Body of pancreas (tissue), 4 donors: Measurements from ENCODE around the gene C3orf70. TPM values are rescaled to one million over a fixed set of nuclear protein-coding genes. Genes with fewer than 3 reads are reported as not detected.

Source experiments
- ATAC-seq: fragments of 150-250 bp; one replicate; pipeline ENCODE4 v1.9.1; 2016
- DNase-seq, 4 donors: peaks; one replicate each; pipeline ENCODE4 v3.0.0-alpha.2; 2019
- H3K27ac ChIP-seq, 4 donors: fragments of 200-600 bp; sonication (generic); 1 replicate in 3 of 4; 2 replicates in 1 of 4; pipeline versions ENCODE4 v1.5.1 to v1.6.1; 2016 to 2019; ENCODE audit warnings: mild to moderate bottlenecking in 1 of 4, mixed read lengths in 1 of 4, moderate library complexity in 1 of 4
- H3K27me3 ChIP-seq, 2 donors: fragments of 200-600 bp; sonication (generic); one replicate each; pipeline ENCODE4 v1.6.0; 2016; ENCODE audit warnings: mild to moderate bottlenecking in 1 of 2
- H3K36me3 ChIP-seq, 2 donors: fragments of 200-600 bp; sonication (generic); replicated peaks in 1 of 2; 2 replicates each; pipeline ENCODE4 v1.5.1; 2016; ENCODE audit warnings: low read depth in 2 of 2; ENCODE audit not compliant: insufficient read depth in 1 of 2
- H3K4me1 ChIP-seq: fragments of 200-600 bp; sonication (generic); one replicate; pipeline ENCODE4 v1.6.0; 2016
- H3K4me3 ChIP-seq, 2 donors: fragments of 200-600 bp; sonication (generic); 1 replicate in 1 of 2; 2 replicates in 1 of 2; pipeline ENCODE4 v1.5.1; 2016 to 2019
- H3K9me3 ChIP-seq, 3 donors: fragments of 200-600 bp; sonication (generic); 1 replicate in 2 of 3; 2 replicates in 1 of 3; pipeline ENCODE4 v1.5.1; 2016
- CTCF ChIP-seq, 7 experiments: fragments of 450-650 bp in 4 of 7; fragments of 200-600 bp in 3 of 7; sonication (generic) in 3 of 7; IDR thresholded peaks; one replicate each; pipeline ENCODE4 v1.5.1; 2016 to 2019; ENCODE audit warnings: antibody characterized with exemption in 7 of 7
- POLR2A ChIP-seq, 3 donors: fragments of 450-650 bp; IDR thresholded peaks; one replicate each; pipeline ENCODE4 v1.6.1; 2016; ENCODE audit warnings: antibody characterized with exemption in 3 of 3, mild to moderate bottlenecking in 2 of 3
- WGBS, 2 donors: methylation state at CpG; one replicate each; pipeline ENCODE4 v1.1.5; 2017; 5-methylcytosine and 5-hydroxymethylcytosine counted together
- intact Hi-C: fragments of 100-400 bp; cut with DNase I; formaldehyde crosslinking; loops from one replicate; pipeline ENCODE4 v1.15.1; 2023
- total RNA-seq, 2 donors: library from RNA; depleted of rRNA; stranded (reverse); fragments of >200 nt; gene quantifications; one replicate each; pipeline ENCODE4 v1.1.0, GENCODE V29; 2016

C3orf70 gene
- total RNA-seq, 2 donors from 2014 or later = 0.99 to 1.0 TPM

- Histone ChIP-seq H3K27me3 (no peaks in the 10 kb centered on the region), H3K27ac (no peak overlapping the region), H3K36me3 (no peaks in the 10 kb centered on the region), H3K4me1 (no peaks in the 10 kb centered on the region), H3K4me3 (no peak overlapping the region), H3K9me3 (no peaks in the 10 kb centered on the region)
- 44 to 81% methylated on average over 3 of the region's 3 CpGs for WGBS, 2 donors
- no peak for DNase-seq
- ATAC-seq = no peak
- TF ChIP-seq POLR2A (IDR thresholded peaks at IDR 0.05) = no peak
- TF ChIP-seq CTCF (IDR thresholded peaks at IDR 0.05) = no peak
- intact Hi-C loops = no loop called here
Measured at GRCh38 chr3:185082149-185082548, 70.7 kb downstream of the C3orf70 start.

GRCh38 chr3:185081521-185081920 lies 71.3 kb downstream of the C3orf70 start:
- no peaks in the 10 kb centered on the region for H3K4me1 ChIP-seq
- no peaks in the 10 kb centered on the region for H3K27me3 ChIP-seq
- no peaks in the 10 kb centered on the region for H3K36me3 ChIP-seq
- 56 to 69% methylated on average over 1 of the region's 1 CpG for WGBS, 2 donors
- TF ChIP-seq POLR2A (IDR thresholded peaks at IDR 0.05) (no peak), CTCF (IDR thresholded peaks at IDR 0.05) (no peak)
- intact Hi-C loops = no loop called here
- H3K4me3 ChIP-seq = no peak overlapping the region
- no peaks in the 10 kb centered on the region for H3K9me3 ChIP-seq
- no peak overlapping the region for H3K27ac ChIP-seq
- no peak for ATAC-seq
- DNase-seq = no peak

GRCh38 chr3:185079625-185080024 lies 73.2 kb downstream of the C3orf70 start:
- TF ChIP-seq POLR2A (IDR thresholded peaks at IDR 0.05) (no peak), CTCF (IDR thresholded peaks at IDR 0.05) (no peak)
- 48 to 69% methylated on average over 1 of the region's 1 CpG for WGBS, 2 donors
- Histone ChIP-seq H3K27me3 (no peaks in the 10 kb centered on the region), H3K9me3 (no peaks in the 10 kb centered on the region), H3K4me3 (no peak overlapping the region), H3K36me3 (no peaks in the 10 kb centered on the region), H3K27ac (no peak overlapping the region), H3K4me1 (no peaks in the 10 kb centered on the region)
- ATAC-seq = no peak
- intact Hi-C loops = no loop called here
- DNase-seq = no peak

GRCh38 chr3:185076219-185076618 lies 76.6 kb downstream of the C3orf70 start:
- Histone ChIP-seq H3K9me3 (no peaks in the 10 kb centered on the region), H3K27ac (no peak overlapping the region), H3K4me3 (no peak overlapping the region), H3K27me3 (no peaks in the 10 kb centered on the region), H3K4me1 (no peaks in the 10 kb centered on the region), H3K36me3 (no peaks in the 10 kb centered on the region)
- no peak for ATAC-seq
- TF ChIP-seq POLR2A (IDR thresholded peaks at IDR 0.05) (no peak), CTCF (IDR thresholded peaks at IDR 0.05) (no peak)
- DNase-seq = peak in 1 of 4 donors; percentile 16
- intact Hi-C loops = no loop called here
- WGBS, 2 donors = 59 to 66% methylated on average over 8 of the region's 8 CpGs

GRCh38 chr3:185075547-185075946 lies 77.3 kb downstream of the C3orf70 start:
- Histone ChIP-seq H3K4me3 (no peak overlapping the region), H3K4me1 (no peaks in the 10 kb centered on the region), H3K27me3 (no peaks in the 10 kb centered on the region), H3K9me3 (no peaks in the 10 kb centered on the region), H3K27ac (no peak overlapping the region), H3K36me3 (no peaks in the 10 kb centered on the region)
- DNase-seq = no peak
- ATAC-seq = no peak
- intact Hi-C loops = no loop called here
- TF ChIP-seq CTCF (IDR thresholded peaks at IDR 0.05) (no peak), POLR2A (IDR thresholded peaks at IDR 0.05) (no peak)
- 82 to 84% methylated on average over 13 of the region's 13 CpGs for WGBS, 2 donors
